ENCODE measurements around the gene GTF2A2. TPM values are rescaled to one million over a fixed set of nuclear protein-coding genes. Genes with fewer than 3 reads are reported as not detected.

Gene GTF2A2
- total and polyA plus RNA-seq, 10 of the 15 experiments (the other 5 are each of a cell fraction or from before 2014, with no cell fraction given) = 89.2 to 565 (median 137) TPM

DNA sequence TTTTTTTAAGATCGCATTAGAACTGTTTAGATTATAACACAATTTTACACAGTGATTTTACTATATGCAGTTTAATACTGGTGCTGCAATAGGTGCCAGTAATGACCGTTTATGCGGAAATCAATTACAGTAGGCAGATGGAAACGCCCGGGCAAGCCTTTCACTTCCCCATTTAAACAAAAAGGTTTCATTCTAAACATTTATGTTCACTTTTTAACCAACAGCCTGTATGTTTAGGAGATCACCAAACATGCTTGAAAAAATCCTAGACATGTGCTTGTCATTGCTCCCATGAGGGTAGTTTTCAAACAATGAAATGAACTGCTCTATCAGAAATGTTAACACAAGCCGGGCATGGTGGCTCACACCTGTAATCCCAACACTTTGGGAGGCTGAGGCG lies 29.1 kb upstream of the GTF2A2 start (continued):
- TF ChIP-seq, protein P1, sequence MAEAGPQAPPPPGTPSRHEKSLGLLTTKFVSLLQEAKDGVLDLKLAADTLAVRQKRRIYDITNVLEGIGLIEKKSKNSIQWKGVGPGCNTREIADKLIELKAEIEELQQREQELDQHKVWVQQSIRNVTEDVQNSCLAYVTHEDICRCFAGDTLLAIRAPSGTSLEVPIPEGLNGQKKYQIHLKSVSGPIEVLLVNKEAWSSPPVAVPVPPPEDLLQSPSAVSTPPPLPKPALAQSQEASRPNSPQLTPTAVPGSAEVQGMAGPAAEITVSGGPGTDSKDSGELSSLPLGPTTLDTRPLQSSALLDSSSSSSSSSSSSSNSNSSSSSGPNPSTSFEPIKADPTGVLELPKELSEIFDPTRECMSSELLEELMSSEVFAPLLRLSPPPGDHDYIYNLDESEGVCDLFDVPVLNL (IDR thresholded peaks at IDR 0.05; ENCODE audit: low read depth, low read length) = no peak
- TF ChIP-seq JUNB (IDR thresholded peaks at IDR 0.05) = no peak
- peak; percentile 50; the same call in 1 of the 2 replicates for TF ChIP-seq ATF7 (IDR thresholded peaks at IDR 0.05; ENCODE audit: low read depth)
- TF ChIP-seq RCOR1 (conservative IDR thresholded peaks at IDR 0.05; ENCODE audit: low read depth, low read length) = no peak
- TF ChIP-seq TCF12 (IDR thresholded peaks at IDR 0.05; ENCODE audit: low read depth, low read length) = no peak
- TF ChIP-seq, protein P2, sequence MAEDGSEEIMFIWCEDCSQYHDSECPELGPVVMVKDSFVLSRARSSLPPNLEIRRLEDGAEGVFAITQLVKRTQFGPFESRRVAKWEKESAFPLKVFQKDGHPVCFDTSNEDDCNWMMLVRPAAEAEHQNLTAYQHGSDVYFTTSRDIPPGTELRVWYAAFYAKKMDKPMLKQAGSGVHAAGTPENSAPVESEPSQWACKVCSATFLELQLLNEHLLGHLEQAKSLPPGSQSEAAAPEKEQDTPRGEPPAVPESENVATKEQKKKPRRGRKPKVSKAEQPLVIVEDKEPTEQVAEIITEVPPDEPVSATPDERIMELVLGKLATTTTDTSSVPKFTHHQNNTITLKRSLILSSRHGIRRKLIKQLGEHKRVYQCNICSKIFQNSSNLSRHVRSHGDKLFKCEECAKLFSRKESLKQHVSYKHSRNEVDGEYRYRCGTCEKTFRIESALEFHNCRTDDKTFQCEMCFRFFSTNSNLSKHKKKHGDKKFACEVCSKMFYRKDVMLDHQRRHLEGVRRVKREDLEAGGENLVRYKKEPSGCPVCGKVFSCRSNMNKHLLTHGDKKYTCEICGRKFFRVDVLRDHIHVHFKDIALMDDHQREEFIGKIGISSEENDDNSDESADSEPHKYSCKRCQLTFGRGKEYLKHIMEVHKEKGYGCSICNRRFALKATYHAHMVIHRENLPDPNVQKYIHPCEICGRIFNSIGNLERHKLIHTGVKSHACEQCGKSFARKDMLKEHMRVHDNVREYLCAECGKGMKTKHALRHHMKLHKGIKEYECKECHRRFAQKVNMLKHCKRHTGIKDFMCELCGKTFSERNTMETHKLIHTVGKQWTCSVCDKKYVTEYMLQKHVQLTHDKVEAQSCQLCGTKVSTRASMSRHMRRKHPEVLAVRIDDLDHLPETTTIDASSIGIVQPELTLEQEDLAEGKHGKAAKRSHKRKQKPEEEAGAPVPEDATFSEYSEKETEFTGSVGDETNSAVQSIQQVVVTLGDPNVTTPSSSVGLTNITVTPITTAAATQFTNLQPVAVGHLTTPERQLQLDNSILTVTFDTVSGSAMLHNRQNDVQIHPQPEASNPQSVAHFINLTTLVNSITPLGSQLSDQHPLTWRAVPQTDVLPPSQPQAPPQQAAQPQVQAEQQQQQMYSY (CRISPR knock-in tag; IDR thresholded peaks at IDR 0.05) = no peak
- TF ChIP-seq, protein P3, sequence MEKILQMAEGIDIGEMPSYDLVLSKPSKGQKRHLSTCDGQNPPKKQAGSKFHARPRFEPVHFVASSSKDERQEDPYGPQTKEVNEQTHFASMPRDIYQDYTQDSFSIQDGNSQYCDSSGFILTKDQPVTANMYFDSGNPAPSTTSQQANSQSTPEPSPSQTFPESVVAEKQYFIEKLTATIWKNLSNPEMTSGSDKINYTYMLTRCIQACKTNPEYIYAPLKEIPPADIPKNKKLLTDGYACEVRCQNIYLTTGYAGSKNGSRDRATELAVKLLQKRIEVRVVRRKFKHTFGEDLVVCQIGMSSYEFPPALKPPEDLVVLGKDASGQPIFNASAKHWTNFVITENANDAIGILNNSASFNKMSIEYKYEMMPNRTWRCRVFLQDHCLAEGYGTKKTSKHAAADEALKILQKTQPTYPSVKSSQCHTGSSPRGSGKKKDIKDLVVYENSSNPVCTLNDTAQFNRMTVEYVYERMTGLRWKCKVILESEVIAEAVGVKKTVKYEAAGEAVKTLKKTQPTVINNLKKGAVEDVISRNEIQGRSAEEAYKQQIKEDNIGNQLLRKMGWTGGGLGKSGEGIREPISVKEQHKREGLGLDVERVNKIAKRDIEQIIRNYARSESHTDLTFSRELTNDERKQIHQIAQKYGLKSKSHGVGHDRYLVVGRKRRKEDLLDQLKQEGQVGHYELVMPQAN (conservative IDR thresholded peaks at IDR 0.05) = peak; percentile 40; the same call in 1 of the 2 replicates
- peak; percentile 21; the same call in 1 of the 2 replicates for TF ChIP-seq RUNX3 (IDR thresholded peaks at IDR 0.05; ENCODE audit: low read length)
- TF ChIP-seq, protein P4, sequence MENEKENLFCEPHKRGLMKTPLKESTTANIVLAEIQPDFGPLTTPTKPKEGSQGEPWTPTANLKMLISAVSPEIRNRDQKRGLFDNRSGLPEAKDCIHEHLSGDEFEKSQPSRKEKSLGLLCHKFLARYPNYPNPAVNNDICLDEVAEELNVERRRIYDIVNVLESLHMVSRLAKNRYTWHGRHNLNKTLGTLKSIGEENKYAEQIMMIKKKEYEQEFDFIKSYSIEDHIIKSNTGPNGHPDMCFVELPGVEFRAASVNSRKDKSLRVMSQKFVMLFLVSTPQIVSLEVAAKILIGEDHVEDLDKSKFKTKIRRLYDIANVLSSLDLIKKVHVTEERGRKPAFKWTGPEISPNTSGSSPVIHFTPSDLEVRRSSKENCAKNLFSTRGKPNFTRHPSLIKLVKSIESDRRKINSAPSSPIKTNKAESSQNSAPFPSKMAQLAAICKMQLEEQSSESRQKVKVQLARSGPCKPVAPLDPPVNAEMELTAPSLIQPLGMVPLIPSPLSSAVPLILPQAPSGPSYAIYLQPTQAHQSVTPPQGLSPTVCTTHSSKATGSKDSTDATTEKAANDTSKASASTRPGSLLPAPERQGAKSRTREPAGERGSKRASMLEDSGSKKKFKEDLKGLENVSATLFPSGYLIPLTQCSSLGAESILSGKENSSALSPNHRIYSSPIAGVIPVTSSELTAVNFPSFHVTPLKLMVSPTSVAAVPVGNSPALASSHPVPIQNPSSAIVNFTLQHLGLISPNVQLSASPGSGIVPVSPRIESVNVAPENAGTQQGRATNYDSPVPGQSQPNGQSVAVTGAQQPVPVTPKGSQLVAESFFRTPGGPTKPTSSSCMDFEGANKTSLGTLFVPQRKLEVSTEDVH (IDR thresholded peaks at IDR 0.05; ENCODE audit: low read depth, partially characterized antibody) = no peak
- peak; percentile 35; the same call in 1 of the 2 replicates for TF ChIP-seq RAD51 (IDR thresholded peaks at IDR 0.05)
- peak; percentile 56 for TF ChIP-seq MTA2 (IDR thresholded peaks at IDR 0.05; ENCODE audit: low read depth)
- TF ChIP-seq, protein P5, sequence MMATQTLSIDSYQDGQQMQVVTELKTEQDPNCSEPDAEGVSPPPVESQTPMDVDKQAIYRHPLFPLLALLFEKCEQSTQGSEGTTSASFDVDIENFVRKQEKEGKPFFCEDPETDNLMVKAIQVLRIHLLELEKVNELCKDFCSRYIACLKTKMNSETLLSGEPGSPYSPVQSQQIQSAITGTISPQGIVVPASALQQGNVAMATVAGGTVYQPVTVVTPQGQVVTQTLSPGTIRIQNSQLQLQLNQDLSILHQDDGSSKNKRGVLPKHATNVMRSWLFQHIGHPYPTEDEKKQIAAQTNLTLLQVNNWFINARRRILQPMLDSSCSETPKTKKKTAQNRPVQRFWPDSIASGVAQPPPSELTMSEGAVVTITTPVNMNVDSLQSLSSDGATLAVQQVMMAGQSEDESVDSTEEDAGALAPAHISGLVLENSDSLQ (IDR thresholded peaks at IDR 0.05) = 0 out of 2 replicates have a peak, but pooled peaks have one; percentile 8
- TF ChIP-seq, protein P6, sequence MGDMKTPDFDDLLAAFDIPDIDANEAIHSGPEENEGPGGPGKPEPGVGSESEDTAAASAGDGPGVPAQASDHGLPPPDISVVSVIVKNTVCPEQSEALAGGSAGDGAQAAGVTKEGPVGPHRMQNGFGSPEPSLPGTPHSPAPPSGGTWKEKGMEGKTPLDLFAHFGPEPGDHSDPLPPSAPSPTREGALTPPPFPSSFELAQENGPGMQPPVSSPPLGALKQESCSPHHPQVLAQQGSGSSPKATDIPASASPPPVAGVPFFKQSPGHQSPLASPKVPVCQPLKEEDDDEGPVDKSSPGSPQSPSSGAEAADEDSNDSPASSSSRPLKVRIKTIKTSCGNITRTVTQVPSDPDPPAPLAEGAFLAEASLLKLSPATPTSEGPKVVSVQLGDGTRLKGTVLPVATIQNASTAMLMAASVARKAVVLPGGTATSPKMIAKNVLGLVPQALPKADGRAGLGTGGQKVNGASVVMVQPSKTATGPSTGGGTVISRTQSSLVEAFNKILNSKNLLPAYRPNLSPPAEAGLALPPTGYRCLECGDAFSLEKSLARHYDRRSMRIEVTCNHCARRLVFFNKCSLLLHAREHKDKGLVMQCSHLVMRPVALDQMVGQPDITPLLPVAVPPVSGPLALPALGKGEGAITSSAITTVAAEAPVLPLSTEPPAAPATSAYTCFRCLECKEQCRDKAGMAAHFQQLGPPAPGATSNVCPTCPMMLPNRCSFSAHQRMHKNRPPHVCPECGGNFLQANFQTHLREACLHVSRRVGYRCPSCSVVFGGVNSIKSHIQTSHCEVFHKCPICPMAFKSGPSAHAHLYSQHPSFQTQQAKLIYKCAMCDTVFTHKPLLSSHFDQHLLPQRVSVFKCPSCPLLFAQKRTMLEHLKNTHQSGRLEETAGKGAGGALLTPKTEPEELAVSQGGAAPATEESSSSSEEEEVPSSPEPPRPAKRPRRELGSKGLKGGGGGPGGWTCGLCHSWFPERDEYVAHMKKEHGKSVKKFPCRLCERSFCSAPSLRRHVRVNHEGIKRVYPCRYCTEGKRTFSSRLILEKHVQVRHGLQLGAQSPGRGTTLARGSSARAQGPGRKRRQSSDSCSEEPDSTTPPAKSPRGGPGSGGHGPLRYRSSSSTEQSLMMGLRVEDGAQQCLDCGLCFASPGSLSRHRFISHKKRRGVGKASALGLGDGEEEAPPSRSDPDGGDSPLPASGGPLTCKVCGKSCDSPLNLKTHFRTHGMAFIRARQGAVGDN (IDR thresholded peaks at IDR 0.05) = 0 out of 2 replicates have a peak, but pooled peaks have one; percentile 31
- peak; percentile 29 to 45; a peak in 2 of 4 replicates for TF ChIP-seq IKZF2 (IDR thresholded peaks at IDR 0.05)
- no peak for TF ChIP-seq NR2C1 (IDR thresholded peaks at IDR 0.05)
